Ascending aorta (tissue), 2 donors: ENCODE measurements around the gene NUPR1. TPM values are rescaled to one million over a fixed set of nuclear protein-coding genes. Genes with fewer than 3 reads are reported as not detected.

Source experiments
- DNase-seq, 2 donors: peaks; one replicate each; pipeline ENCODE4 v3.0.0-alpha.2; 2019; ENCODE audit warnings: low spot score in 2 of 2
- H3K27ac ChIP-seq, 2 donors: fragments of 200-600 bp; sonication (generic); one replicate each; pipeline ENCODE4 v1.5.1; 2016 to 2017; ENCODE audit warnings: mild to moderate bottlenecking in 1 of 2
- H3K27me3 ChIP-seq: fragments of 200-600 bp; sonication (generic); one replicate; pipeline ENCODE4 v1.5.1; 2017
- H3K36me3 ChIP-seq, 2 donors: fragments of 200-600 bp; sonication (generic); one replicate each; pipeline ENCODE4 v1.5.1; 2016
- H3K4me1 ChIP-seq, 2 donors: fragments of 200-600 bp; sonication (generic); one replicate each; pipeline ENCODE4 v1.5.1; 2016 to 2017; ENCODE audit warnings: mild to moderate bottlenecking in 1 of 2
- H3K4me3 ChIP-seq, 2 donors: fragments of 200-600 bp; sonication (generic); one replicate each; pipeline ENCODE4 v1.5.1; 2016 to 2017; ENCODE audit warnings: mild to moderate bottlenecking in 1 of 2
- H3K9me3 ChIP-seq, 2 donors: fragments of 200-600 bp; sonication (generic); one replicate each; pipeline ENCODE4 v1.5.1; 2016
- CTCF ChIP-seq, 3 experiments: fragments of 200-600 bp in 2 of 3; fragments of 450-650 bp in 1 of 3; sonication (generic) in 2 of 3; IDR thresholded peaks; one replicate each; pipeline ENCODE4 v1.5.1; 2016 to 2019; ENCODE audit warnings: antibody characterized with exemption in 3 of 3, mild to moderate bottlenecking in 1 of 3, moderate library complexity in 1 of 3
- intact Hi-C: fragments of 100-400 bp; cut with DNase I; formaldehyde crosslinking; loops from one replicate; pipeline ENCODE4 v1.15.1; 2023
- total RNA-seq: library from RNA; depleted of rRNA; stranded (reverse); fragments of >200 nt; gene quantifications from one replicate; pipeline ENCODE4 v1.1.0, GENCODE V29; 2016

The NUPR1 gene
- total RNA-seq, 1 donor from 2014 or later = 290 TPM

DNA sequence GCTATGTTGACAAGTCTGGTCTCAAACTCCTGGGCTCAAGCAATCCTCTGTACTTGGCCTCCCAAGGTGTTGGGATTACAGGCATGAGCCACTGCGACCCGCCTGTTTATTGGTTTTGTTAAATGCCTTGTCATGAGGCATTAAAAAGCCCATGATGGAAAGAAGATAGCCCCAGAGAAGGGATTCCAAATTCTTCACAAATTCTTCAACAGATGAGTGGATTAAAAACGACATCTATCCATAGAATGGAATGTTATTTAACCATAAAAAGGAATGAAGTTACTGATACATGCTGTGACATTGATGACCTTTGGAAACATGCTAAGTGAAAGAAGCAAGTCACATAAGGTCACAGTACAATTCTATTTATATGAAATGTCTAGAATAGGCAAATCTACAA, 19.7 kb upstream of the NUPR1 start:
- no peak overlapping the region for H3K27ac ChIP-seq
- H3K4me3 ChIP-seq = no peak overlapping the region
- intact Hi-C loops = loop anchor here (10.0 kb wide), 3 partner anchors 286 to 1354 kb away; partner anchors contain the start of genes KDM8, SPNS1 and TUFM
- peaks cover 0 to 7% of the 10 kb centered on the region in 2 donors for H3K4me1 ChIP-seq
- DNase-seq = no peak
- no peak for TF ChIP-seq CTCF (IDR thresholded peaks at IDR 0.05)
- no peaks in the 10 kb centered on the region for H3K27me3 ChIP-seq
- H3K36me3 ChIP-seq = peaks cover 17 to 19% of the 10 kb centered on the region in 2 donors
- H3K9me3 ChIP-seq = no peaks in the 10 kb centered on the region

- Histone ChIP-seq H3K4me3 (no peak overlapping the region), H3K27ac (no peak overlapping the region), H3K4me1 (peaks cover 0 to 7% of the 10 kb centered on the region in 2 donors), H3K9me3 (no peaks in the 10 kb centered on the region), H3K27me3 (no peaks in the 10 kb centered on the region), H3K36me3 (peaks cover 17 to 19% of the 10 kb centered on the region in 2 donors)
- DNase-seq = no peak
- intact Hi-C loops = loop anchor here (10.0 kb wide), 3 partner anchors 288 to 1352 kb away; partner anchors contain the start of genes KDM8, SPNS1 and TUFM
- TF ChIP-seq CTCF (IDR thresholded peaks at IDR 0.05) = no peak
Measured at GRCh38 chr16:28556914-28557320, 18.1 kb upstream of the NUPR1 start.

GRCh38 chr16:28555561-28555960, 16.8 kb upstream of the NUPR1 start:
- Histone ChIP-seq H3K27me3 (no peaks in the 10 kb centered on the region), H3K4me1 (peaks cover 0 to 7% of the 10 kb centered on the region in 2 donors), H3K27ac (no peak overlapping the region), H3K4me3 (no peak overlapping the region), H3K36me3 (peaks cover 17 to 19% of the 10 kb centered on the region in 2 donors), H3K9me3 (no peaks in the 10 kb centered on the region)
- intact Hi-C loops = loop anchor here (10.0 kb wide), 3 partner anchors 289 to 1351 kb away; partner anchors contain the start of genes KDM8, SPNS1 and TUFM
- no peak for TF ChIP-seq CTCF (IDR thresholded peaks at IDR 0.05)
- no peak for DNase-seq

- no peaks in the 10 kb centered on the region for H3K9me3 ChIP-seq
- intact Hi-C loops = loop anchor here (1.0 to 10.0 kb wide), 4 partner anchors 63 to 1350 kb away; partner anchors contain the start of genes CLN3, KDM8, SPNS1 and TUFM
- no peaks in the 10 kb centered on the region for H3K27me3 ChIP-seq
- H3K4me3 ChIP-seq = peak overlapping the region; percentile 61 to 62
- H3K27ac ChIP-seq = peak overlapping the region; percentile 87 to 96
- peaks cover 17 to 19% of the 10 kb centered on the region in 2 donors for H3K36me3 ChIP-seq
- TF ChIP-seq CTCF (IDR thresholded peaks at IDR 0.05) = no peak
- no peak for DNase-seq
- peaks cover 0 to 7% of the 10 kb centered on the region in 2 donors for H3K4me1 ChIP-seq
Measured at GRCh38 chr16:28554634-28555423, 16.1 kb upstream of the NUPR1 start.

DNA sequence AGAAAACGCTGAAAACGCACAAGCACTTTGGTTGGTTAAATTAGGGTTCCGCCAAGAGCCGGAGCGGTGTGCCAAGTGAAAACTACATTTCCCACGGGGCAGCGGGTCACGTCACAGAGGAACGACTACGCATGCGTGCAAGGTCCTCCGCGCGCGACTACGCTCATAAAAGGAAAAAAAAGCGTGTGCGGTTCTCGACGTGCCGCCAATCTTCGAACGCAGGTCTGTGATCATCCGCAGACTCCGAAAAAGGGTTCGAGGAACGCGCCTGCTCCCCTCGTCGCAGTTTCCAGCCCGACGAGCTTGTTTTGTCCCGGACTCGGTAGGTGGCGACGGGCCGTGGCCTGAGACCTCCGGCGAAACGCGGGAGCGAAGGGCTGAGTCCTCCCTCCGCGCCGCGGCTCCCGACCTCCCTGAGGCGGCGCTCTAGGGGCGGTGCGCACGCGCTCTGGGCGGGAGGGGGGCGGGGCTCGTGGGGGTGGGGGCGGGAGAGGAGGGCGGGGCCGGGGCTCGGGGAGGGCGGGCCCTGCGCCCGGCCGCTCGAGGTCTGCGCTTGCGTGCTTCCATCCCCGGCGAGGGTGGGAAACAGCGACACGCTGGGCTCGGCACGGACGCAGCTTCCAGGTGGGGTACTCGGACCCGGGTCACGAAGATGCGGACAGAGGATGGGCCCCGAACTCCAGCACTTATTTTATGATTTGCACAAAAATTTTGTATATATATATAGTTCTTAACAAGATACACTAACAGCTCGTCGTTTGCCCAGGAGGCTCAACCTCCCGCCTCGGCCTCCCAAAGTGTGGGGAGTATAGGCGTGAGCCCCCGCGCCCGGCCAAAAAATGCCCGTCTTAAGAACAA, 15.2 kb upstream of the NUPR1 start, which contains the start of gene SGF29:
Gene SGF29, plus strand, starts transcription at position 145 of the 858 bp plus-strand sequence. CDS start 27,150 bp downstream, outside the sequence.
- H3K4me3 ChIP-seq = peak within 1 kb of the TSS; percentile 61 to 62
- H3K27me3 ChIP-seq = no peaks in the 10 kb centered on the region
- DNase-seq = peak; percentile 53 to 95
- peaks cover 0 to 7% of the 10 kb centered on the region in 2 donors for H3K4me1 ChIP-seq
- H3K27ac ChIP-seq = peak within 1 kb of the TSS; percentile 87 to 96
- H3K9me3 ChIP-seq = no peaks in the 10 kb centered on the region
- peak in 2 of 3 experiments; percentile 32 to 35 for TF ChIP-seq CTCF (IDR thresholded peaks at IDR 0.05)
- intact Hi-C loops = loop anchor here (1.0 to 10.0 kb wide), 5 partner anchors 15 to 1349 kb away; partner anchors contain the start of genes CLN3, KDM8, SPNS1 and TUFM
- H3K36me3 ChIP-seq = peaks cover 14 to 19% of the 10 kb centered on the region in 2 donors
